GM12865 (cell line): Measurements from ENCODE around the gene WNT8B.

Experiments used
- DNase-seq: peaks from one replicate; pipeline ENCODE4 v3.0.0; 2010; ENCODE audit warnings: low read depth
- H3K4me3 ChIP-seq: 2 replicates; pipeline ENCODE4 v1.5.1; 2011; ENCODE audit warnings: mild to moderate bottlenecking, low read depth, low read length, control low read depth
- TF ChIP-seq, protein P1 (sequence below): IDR thresholded peaks from 2 replicates; pipeline ENCODE4 v1.5.1; 2011; ENCODE audit warnings: low read length, control low read depth, low read depth, inconsistent platforms; ENCODE audit not compliant: insufficient read depth; ENCODE audit errors: missing control alignments

WNT8B gene

GRCh38 chr10:100490531-100490930 is 27.7 kb downstream of the WNT8B start:
- no peak overlapping the region for H3K4me3 ChIP-seq
- DNase-seq: no peak
- TF ChIP-seq, protein P1, sequence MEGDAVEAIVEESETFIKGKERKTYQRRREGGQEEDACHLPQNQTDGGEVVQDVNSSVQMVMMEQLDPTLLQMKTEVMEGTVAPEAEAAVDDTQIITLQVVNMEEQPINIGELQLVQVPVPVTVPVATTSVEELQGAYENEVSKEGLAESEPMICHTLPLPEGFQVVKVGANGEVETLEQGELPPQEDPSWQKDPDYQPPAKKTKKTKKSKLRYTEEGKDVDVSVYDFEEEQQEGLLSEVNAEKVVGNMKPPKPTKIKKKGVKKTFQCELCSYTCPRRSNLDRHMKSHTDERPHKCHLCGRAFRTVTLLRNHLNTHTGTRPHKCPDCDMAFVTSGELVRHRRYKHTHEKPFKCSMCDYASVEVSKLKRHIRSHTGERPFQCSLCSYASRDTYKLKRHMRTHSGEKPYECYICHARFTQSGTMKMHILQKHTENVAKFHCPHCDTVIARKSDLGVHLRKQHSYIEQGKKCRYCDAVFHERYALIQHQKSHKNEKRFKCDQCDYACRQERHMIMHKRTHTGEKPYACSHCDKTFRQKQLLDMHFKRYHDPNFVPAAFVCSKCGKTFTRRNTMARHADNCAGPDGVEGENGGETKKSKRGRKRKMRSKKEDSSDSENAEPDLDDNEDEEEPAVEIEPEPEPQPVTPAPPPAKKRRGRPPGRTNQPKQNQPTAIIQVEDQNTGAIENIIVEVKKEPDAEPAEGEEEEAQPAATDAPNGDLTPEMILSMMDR: no peak

DNA sequence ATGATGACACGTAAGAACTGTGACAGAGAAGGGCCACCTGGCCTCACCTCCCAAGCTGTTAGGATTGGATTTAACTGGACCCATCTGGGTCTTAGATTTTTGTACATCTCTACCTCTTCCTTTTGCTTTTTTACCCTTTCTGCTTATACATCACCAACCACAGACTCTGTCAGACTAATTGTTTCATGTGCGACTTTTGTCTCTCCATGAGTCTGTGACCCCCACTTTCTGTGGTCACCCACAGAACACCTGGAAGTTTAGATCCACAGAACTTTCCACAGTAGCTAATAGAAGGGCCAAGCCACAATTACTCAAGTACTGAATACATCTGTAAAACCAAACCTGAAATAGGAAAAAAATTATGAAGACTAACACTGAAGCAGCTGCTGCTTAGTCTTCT is 33.8 kb downstream of the WNT8B start:
- TF ChIP-seq, protein P1: no peak
- H3K4me3 ChIP-seq: no peak overlapping the region
- DNase-seq: no peak

DNA sequence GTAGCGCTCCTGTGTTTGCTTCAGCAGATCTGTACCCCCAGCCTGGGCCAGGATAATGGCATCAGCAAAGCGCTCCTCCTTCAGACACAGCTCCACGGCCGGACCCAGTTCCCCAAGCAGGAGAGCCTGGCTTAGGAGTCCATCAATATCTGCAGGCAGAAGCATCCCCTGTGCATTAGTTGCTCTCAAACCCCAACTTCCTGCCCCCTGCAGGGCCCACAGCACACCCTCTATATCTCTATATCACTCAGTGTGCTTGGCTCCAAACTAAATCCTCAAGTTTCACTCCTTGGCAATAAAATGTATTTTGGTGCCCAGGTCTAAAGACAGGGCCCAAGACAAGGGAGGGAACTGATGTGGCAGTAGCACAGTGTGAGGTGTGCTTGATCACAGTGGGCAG is 35.2 kb downstream of the WNT8B start:
- no peak overlapping the region for H3K4me3 ChIP-seq
- TF ChIP-seq, protein P1: no peak
- no peak for DNase-seq

GRCh38 chr10:100501423-100501822 is 38.6 kb downstream of the WNT8B start:
- TF ChIP-seq, protein P1: no peak
- H3K4me3 ChIP-seq: no peak overlapping the region
- DNase-seq: no peak

DNA sequence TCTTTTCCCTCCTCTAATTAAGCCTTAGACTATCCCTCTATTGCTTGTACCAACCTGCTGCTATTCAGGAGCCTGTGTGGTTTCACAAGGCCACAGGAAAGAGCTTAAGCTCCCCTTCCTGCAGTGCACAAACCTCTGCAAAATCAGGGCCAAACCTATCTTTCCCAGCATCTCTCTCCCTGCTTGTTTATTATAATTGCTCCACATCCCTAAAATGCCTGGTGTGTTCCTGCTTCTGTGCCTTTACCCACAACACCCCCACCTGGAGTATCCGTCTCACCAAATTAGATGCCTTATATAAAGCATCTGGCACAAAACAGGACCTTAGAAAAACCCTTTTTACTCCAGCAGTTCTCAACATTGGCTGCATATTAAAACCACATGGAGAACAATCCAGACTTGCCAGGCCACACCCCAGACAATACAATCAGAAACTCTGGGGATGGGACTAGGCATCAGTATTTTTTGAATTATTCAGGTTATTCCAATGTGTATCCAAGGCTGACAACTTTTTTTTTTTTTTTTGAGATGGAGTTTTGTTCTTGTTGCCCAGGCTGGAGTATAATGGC is 40.2 kb downstream of the WNT8B start:
- DNase-seq: no peak
- no peak overlapping the region for H3K4me3 ChIP-seq
- TF ChIP-seq, protein P1: no peak

- TF ChIP-seq, protein P1: no peak
- no peak overlapping the region for H3K4me3 ChIP-seq
- no peak for DNase-seq
These were observed 41.3 kb downstream of the WNT8B start for GRCh38 chr10:100504096-100504495.

- H3K4me3 ChIP-seq: no peak overlapping the region
- TF ChIP-seq, protein P1: no peak
- DNase-seq: no peak
These were observed 42.4 kb downstream of the WNT8B start for GRCh38 chr10:100505164-100505563.
